Stimulated activated CD8-positive, alpha-beta memory T cell treated with anti-CD3 and anti-CD28 coated beads, Interleukin-15, amount 100 ng/mL, for 1 hour (primary cell): ENCODE measurements around the gene PAMR1.

Source experiments
- DNase-seq: peaks from one replicate; pipeline ENCODE4 v3.0.0-alpha.2; 2020; ENCODE audit warnings: low read depth

The PAMR1 gene

GRCh38 chr11:35496416-35496815, 29.0 kb downstream of the PAMR1 start:
- no peak for DNase-seq

- DNase-seq, result no peak
Measured at GRCh38 chr11:35494957-35495490, 30.4 kb downstream of the PAMR1 start.

- no peak for DNase-seq
Measured at GRCh38 chr11:35491231-35491871, 34.1 kb downstream of the PAMR1 start.

GRCh38 chr11:35488117-35488516, 37.3 kb downstream of the PAMR1 start:
- no peak for DNase-seq

GRCh38 chr11:35487532-35488078, 37.8 kb downstream of the PAMR1 start:
- no peak for DNase-seq

- no peak for DNase-seq
Measured at GRCh38 chr11:35486934-35487333, 38.5 kb downstream of the PAMR1 start.

DNA sequence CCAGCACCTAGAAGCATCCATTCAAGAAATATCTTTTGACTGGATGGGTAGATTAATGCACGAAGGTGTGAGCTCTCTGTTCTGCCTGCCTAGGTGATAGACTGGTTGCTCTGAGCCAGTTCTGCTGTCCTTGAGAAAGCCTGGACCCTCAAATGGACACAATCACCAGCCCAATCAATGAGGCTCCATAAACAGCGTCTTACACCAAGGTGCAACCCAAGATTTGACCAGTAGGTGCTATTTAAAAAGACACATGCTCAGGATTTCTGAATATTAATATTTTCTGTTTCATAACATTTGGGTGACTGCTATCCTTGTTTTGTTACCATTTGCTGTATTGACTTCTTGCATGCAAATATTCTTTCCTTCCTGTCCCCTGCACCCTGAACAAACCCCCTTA, 39.0 kb downstream of the PAMR1 start:
- no peak for DNase-seq

DNA sequence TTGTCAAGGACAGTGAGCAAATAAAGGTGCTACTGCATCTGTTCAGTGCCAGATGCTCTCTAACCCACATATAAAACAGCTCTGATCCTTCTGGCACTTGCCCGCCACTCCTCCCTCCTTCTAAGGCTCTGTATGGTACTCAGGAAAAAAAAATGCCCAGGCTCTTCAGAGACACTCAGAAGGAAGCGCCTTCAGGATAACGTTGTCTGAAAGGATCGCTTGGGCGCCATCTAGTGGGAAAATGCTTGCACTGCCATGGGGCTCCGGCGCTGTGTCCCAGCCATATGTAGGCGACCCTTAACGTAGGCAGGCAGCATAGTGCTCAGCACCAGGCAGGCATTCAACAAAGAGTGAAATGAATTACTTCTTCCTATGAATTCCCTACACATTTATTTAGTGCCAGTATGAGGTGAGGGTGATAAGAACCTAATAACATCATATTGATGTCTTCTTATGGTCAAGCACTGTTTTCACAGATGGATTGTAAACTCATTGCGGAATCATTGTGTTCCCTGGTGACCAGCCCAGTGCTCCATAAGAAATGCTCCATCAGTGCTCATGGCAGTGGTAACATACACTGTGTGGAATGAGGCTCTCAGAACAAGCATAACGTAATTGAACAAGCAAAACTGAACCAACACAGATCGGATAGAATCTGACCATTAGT, 39.6 kb downstream of the PAMR1 start:
- peak; percentile 67 for DNase-seq

- DNase-seq, result no peak
Measured at GRCh38 chr11:35484435-35484834, 41.0 kb downstream of the PAMR1 start.

GRCh38 chr11:35483131-35483820, 42.1 kb downstream of the PAMR1 start:
- DNase-seq, result no peak

DNA sequence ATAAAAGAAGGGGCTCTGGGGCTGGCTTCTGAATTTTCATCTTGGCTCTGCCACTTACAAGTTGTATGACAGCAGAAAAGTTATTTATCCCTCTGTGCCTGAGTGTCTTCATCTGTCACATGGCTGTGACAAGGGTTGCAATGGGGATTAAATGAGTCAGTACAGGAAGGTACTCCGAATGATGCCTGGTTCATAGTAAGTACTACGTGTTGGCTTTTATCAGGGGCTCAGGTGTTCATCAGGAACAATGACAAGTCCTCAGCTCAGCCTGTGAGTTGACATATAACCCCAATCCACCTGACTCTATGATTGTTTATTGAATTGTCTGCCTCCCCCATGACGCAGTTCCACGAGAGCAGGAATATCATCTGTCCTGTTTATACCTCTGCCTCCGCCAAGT, 45.7 kb downstream of the PAMR1 start:
- no peak for DNase-seq

DNA sequence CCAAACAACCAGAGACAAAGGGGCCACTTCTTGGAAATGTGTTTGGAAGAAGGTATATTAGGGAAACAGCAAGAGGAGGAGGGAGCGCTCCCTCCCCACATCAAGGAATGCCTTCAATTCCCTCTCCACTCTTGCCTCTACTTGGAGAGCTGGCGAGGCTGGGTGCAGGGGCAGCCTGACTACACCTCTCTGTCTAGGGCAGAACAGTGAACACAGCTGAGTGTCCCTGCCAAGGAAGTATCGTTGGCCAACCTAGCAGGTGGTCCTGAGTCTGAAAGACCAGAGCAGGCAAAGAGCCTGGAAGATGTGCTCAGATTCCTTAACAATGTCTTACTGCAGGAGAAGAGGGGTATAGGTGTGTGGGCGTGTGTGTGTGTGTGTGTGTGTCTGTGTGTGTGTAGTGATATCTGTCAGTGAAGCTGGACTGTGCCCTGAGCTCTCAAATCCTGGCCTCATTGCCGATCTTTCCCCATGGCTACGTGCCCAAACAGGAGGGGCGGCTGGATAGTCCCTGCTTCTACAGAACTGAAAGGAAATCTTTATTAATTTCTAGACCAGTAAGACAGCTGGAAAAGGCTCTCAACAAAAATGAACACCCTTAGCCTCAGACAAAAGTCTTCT, 46.8 kb downstream of the PAMR1 start:
- no peak for DNase-seq

GRCh38 chr11:35477901-35478300, 47.5 kb downstream of the PAMR1 start:
- no peak for DNase-seq

DNA sequence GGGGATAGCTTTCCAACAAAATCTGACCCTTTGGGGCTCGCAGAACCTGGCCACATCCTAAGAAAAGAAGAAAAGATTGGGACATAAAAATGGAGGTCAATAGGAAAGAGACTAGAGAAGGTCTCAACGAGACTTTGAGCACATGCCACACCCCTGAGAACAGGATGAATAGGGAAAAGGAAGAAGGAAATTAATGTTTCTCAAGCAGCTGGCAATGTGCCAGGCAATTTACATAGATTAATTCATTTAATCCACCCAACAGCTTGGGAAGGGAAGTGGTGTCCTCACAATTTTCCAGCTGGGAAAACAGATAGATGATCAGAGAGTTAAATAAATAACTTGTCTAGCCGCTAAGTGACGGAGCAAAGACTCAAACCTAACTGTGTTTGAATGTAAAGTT, 50.7 kb downstream of the PAMR1 start:
- DNase-seq, result no peak

- no peak for DNase-seq
Measured at GRCh38 chr11:35473795-35474374, 51.5 kb downstream of the PAMR1 start.

GRCh38 chr11:35470616-35471015, 54.8 kb downstream of the PAMR1 start:
- DNase-seq, result no peak

DNA sequence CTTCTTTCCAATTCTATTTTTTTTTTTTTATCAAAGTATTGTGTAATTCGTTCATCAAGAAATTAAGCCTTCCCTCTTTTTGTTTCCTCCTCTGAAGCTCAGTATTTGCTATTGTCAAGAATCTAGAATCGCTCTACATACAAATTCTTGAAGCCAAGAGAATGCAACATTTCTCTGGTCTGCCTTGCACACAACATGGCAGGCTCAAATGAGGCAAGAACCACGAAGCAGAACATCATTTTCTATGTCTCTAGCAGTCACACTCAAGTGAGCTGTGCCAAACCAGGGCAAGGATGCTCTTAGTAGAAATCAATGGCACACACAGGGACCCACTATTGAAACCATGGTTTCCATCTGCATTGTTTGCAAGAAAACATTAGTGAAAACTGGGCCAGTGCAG, 59.4 kb downstream of the PAMR1 start:
- no peak for DNase-seq

DNA sequence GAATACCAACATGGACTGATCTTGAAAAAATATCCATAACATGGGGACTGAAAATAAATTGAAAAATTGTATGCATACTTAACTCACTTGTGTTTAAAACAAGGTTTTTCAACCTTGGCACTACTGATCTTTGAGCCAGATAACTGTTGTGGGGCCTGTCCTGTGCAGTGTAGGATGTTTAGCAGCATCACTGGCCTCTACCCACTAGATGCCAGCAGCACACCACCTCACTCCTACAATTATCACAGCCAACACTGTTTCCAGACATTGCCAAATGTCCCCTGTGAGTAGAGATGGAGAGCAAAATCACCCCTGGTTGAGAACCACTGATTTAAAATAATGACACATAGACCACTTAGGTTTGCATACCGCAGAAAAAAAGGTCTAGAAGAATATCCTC, 61.1 kb downstream of the PAMR1 start:
- no peak for DNase-seq

GRCh38 chr11:35463331-35463751, 62.1 kb downstream of the PAMR1 start:
- DNase-seq, result no peak

DNA sequence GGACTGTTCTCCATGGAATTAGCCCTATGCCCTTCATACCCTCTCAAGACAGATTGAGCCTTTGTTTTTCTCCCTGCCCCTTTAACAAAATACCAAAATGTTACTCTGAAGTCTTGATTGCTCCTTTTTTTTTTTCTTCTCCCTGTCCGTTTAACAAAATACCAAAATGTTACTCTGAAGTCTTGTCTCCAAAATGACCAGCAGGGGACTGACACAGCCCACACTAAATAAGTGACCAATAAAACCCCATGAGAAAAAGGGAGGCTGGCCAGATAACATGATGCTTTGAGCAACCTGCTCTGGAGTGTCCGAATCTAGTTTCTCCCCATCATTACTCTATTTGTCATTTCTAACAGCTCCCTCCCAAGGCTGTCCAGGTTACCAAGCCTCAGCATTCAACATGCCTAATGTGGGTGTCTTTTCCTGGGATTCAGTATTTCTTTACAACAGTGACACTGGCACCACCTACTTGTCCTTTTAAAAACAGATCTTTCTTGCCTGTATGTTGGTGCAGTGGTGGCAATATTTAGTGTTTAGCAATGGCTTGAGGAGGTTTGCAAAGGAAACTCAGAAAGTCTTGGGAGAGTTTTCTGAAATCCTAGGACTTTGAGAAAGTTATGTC, 63.4 kb downstream of the PAMR1 start:
- no peak for DNase-seq

- no peak for DNase-seq
Measured at GRCh38 chr11:35459489-35459888, 65.9 kb downstream of the PAMR1 start.

DNA sequence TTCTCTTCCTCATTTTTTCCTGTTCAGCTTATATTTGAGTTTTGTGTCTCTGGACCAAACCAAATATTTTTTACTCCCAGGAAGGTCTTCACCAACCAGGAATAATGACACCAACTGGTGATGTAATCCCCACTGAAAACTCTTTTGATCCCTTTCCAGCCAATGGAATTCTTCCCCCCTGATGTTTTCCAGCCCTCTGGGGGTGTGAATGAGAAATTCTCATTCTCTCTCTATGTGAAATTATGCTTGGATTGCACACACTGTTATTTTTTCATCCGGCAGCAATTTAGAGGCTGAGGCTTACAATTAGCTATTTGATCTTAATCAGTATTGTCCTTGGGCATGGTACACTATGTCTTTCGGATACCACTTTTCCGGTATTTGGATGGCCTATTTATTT, 66.6 kb downstream of the PAMR1 start:
- DNase-seq, result no peak
